ENCODE results near the gene ARFRP1. TPM values are rescaled to one million over a fixed set of nuclear protein-coding genes. Genes with fewer than 3 reads are reported as not detected.

Gene ARFRP1
- total RNA-seq, 1 donor from 2014 or later = 66.0 TPM

- intact Hi-C loops (cut with micrococcal nuclease) = loop anchor here (5.0 to 10.0 kb wide), 5 partner anchors 38 to 198 kb away; partner anchors contain the start of genes FNDC11, GMEB2, PTK6 and RTEL1
- CTCF ChIA-PET = no interaction called here
- H3K4me1 Mint-ChIP-seq = peaks cover 28% of the 10 kb centered on the region
- DNase-seq (no peak), ATAC-seq (ENCODE audit: low read depth) (no peak)
- no peak overlapping the region for H3K27ac Mint-ChIP-seq
- peaks cover 23% of the 10 kb centered on the region for H3K36me3 Mint-ChIP-seq (ENCODE audit: low read depth)
- H3K4me3 Mint-ChIP-seq = no peak overlapping the region
- POLR2A ChIA-PET = interaction anchor here (0.9 to 3.0 kb wide), 4 partner anchors 27 to 161 kb away, joined by 3 to 36 read pairs (median 7); partner anchors contain the start of genes ARFRP1, HELZ2 and ZGPAT
- no peaks in the 10 kb centered on the region for H3K27me3 Mint-ChIP-seq
- TF ChIP-seq CTCF (IDR thresholded peaks at IDR 0.05) = no peak
- no peaks in the 10 kb centered on the region for H3K9me3 Mint-ChIP-seq
Measured at GRCh38 chr20:63734946-63735858, 27.4 kb upstream of the ARFRP1 start.

- H3K27me3 Mint-ChIP-seq = no peaks in the 10 kb centered on the region
- peaks cover 27% of the 10 kb centered on the region for H3K36me3 Mint-ChIP-seq (ENCODE audit: low read depth)
- POLR2A ChIA-PET = interaction anchor here (0.6 kb wide), 1 partner anchor 93 kb away, joined by 4 read pairs; no protein-coding TSS in a partner anchor
- CTCF ChIA-PET = no interaction called here
- intact Hi-C loops (cut with micrococcal nuclease) = loop anchor here (10.0 kb wide), 1 partner anchor 80 kb away; the partner anchor contains the start of genes RTEL1 and STMN3
- H3K4me3 Mint-ChIP-seq = no peak overlapping the region
- ATAC-seq (ENCODE audit: low read depth) (no peak), DNase-seq (no peak)
- no peak overlapping the region for H3K27ac Mint-ChIP-seq
- no peak for TF ChIP-seq CTCF (IDR thresholded peaks at IDR 0.05)
- peaks cover 28% of the 10 kb centered on the region for H3K4me1 Mint-ChIP-seq
- no peaks in the 10 kb centered on the region for H3K9me3 Mint-ChIP-seq
Measured at GRCh38 chr20:63734111-63734945, 26.6 kb upstream of the ARFRP1 start.

GRCh38 chr20:63733579-63734081 is 25.9 kb upstream of the ARFRP1 start:
- intact Hi-C loops (cut with micrococcal nuclease) = loop anchor here (10.0 kb wide), 1 partner anchor 79 kb away; the partner anchor contains the start of genes RTEL1 and STMN3
- DNase-seq (no peak), ATAC-seq (ENCODE audit: low read depth) (no peak)
- H3K27ac Mint-ChIP-seq = no peak overlapping the region
- H3K27me3 Mint-ChIP-seq = no peaks in the 10 kb centered on the region
- peaks cover 29% of the 10 kb centered on the region for H3K36me3 Mint-ChIP-seq (ENCODE audit: low read depth)
- no peak for TF ChIP-seq CTCF (IDR thresholded peaks at IDR 0.05)
- peaks cover 28% of the 10 kb centered on the region for H3K4me1 Mint-ChIP-seq
- H3K9me3 Mint-ChIP-seq = no peaks in the 10 kb centered on the region
- CTCF ChIA-PET = no interaction called here
- POLR2A ChIA-PET = no interaction called here
- no peak overlapping the region for H3K4me3 Mint-ChIP-seq

- ATAC-seq (ENCODE audit: low read depth) (no peak), DNase-seq (no peak)
- no peak for TF ChIP-seq CTCF (IDR thresholded peaks at IDR 0.05)
- Mint-ChIP-seq H3K9me3 (no peaks in the 10 kb centered on the region), H3K4me3 (no peak overlapping the region), H3K36me3 (ENCODE audit: low read depth) (peaks cover 30% of the 10 kb centered on the region), H3K27ac (no peak overlapping the region), H3K4me1 (peaks cover 28% of the 10 kb centered on the region), H3K27me3 (no peaks in the 10 kb centered on the region)
- ChIA-PET CTCF (no interaction called here), POLR2A (no interaction called here)
- intact Hi-C loops (cut with micrococcal nuclease) = loop anchor here (10.0 kb wide), 1 partner anchor 78 kb away; the partner anchor contains the start of genes RTEL1 and STMN3
Measured at GRCh38 chr20:63733117-63733516, 25.3 kb upstream of the ARFRP1 start.
